B cell (primary cell): ENCODE data around the gene LRRN4CL. TPM values are rescaled to one million over a fixed set of nuclear protein-coding genes. Genes with fewer than 3 reads are reported as not detected.
"Not testable (repeated sequence)": the region's sequence is repeated elsewhere in the genome, so short reads cannot be mapped to it uniquely, and the experiment has no call there.

Experiments
- ATAC-seq: fragments of 200-7000 bp; cut with Tn5 transposase; one replicate; pipeline ENCODE4 v1.10.0; 2021; ENCODE audit warnings: low read depth, mild to moderate bottlenecking, moderate number of reproducible peaks, moderate library complexity
- CTCF ChIA-PET: fragments of 350-600 bp; sonication (Branson Sonifier 250); formaldehyde crosslinking; loops from one replicate; lab custom pipeline; 2021; ENCODE audit warnings: antibody characterized with exemption, inconsistent platforms; lab: Charles Lee
- POLR2A ChIA-PET: fragments of 350-600 bp; sonication (Branson Sonifier 250); formaldehyde crosslinking; loops from one replicate; lab custom pipeline; 2021; ENCODE audit warnings: antibody characterized with exemption; lab: Charles Lee
- DNase-seq: peaks from one replicate; pipeline ENCODE4 v3.0.0; 2013
- H2AFZ ChIP-seq: 2 replicates; pipeline ENCODE4 v1.6.1; 2012; ENCODE audit warnings: mild to moderate bottlenecking, low read depth, low read length; ENCODE audit not compliant: insufficient read depth, poor library complexity, severe bottlenecking
- H3K27ac ChIP-seq, 2 donors: 1 replicate in 1 of 2; 2 replicates in 1 of 2; pipeline ENCODE4 v1.5.1; 2012 to 2013; ENCODE audit warnings: low read length in 2 of 2, mild to moderate bottlenecking in 2 of 2, moderate library complexity in 1 of 2
- H3K27me3 ChIP-seq, 4 experiments: fragments of 200-600 bp in 1 of 4; sonication (generic) in 1 of 4; replicated peaks in 1 of 4; 1 replicate in 2 of 4; 2 replicates in 2 of 4; pipeline versions ENCODE4 v1.6.1 to v1.7.0; 2013 to 2016; ENCODE audit warnings: low read length in 3 of 4, mild to moderate bottlenecking in 2 of 4, mixed read lengths in 1 of 4, moderate library complexity in 1 of 4; ENCODE audit not compliant: insufficient read depth in 4 of 4, control insufficient read depth in 3 of 4; ENCODE audit errors: control extremely low read depth in 1 of 4
- H3K36me3 ChIP-seq, 2 experiments: replicated peaks in 1 of 2; 1 replicate in 1 of 2; 2 replicates in 1 of 2; pipeline versions ENCODE4 v1.6.1 to v1.7.1; 2013; ENCODE audit warnings: low read length in 1 of 2; ENCODE audit not compliant: insufficient read depth in 2 of 2, control insufficient read depth in 1 of 2; ENCODE audit errors: control extremely low read depth in 1 of 2, extremely low read depth in 1 of 2
- H3K4me1 ChIP-seq, 2 donors: fragments of 200-600 bp in 1 of 2; sonication (generic) in 1 of 2; 1 replicate in 1 of 2; 2 replicates in 1 of 2; pipeline versions ENCODE4 v1.5.1 to v1.6.1; 2013 to 2017; ENCODE audit warnings: low read length in 2 of 2; ENCODE audit not compliant: control insufficient read depth in 2 of 2, insufficient read depth in 2 of 2
- H3K4me2 ChIP-seq: replicated peaks from 2 replicates; pipeline ENCODE3; 2012; ENCODE audit warnings: mild to moderate bottlenecking, low read depth, low read length; ENCODE audit not compliant: poor library complexity, severe bottlenecking
- H3K4me3 ChIP-seq, 5 experiments: fragments of 200-600 bp in 1 of 5; sonication (generic) in 1 of 5; 1 replicate in 3 of 5; 2 replicates in 2 of 5; pipeline versions ENCODE4 v1.5.1 to v1.7.0; 2011 to 2016; ENCODE audit warnings: low read length in 4 of 5, mild to moderate bottlenecking in 4 of 5, low read depth in 2 of 5, control low read depth in 1 of 5, moderate library complexity in 1 of 5; ENCODE audit not compliant: insufficient read depth in 1 of 5; ENCODE audit errors: control extremely low read depth in 1 of 5, extremely low read depth in 1 of 5
- H3K79me2 ChIP-seq: fragments of 200-600 bp; sonication (generic); one replicate; pipeline ENCODE4 v1.6.0; 2016; ENCODE audit warnings: low read length; ENCODE audit not compliant: control insufficient read depth, insufficient read depth
- H3K9ac ChIP-seq: fragments of 200-600 bp; sonication (generic); 2 replicates; pipeline ENCODE4 v1.6.1; 2017; ENCODE audit warnings: mild to moderate bottlenecking, low read length, moderate library complexity
- H3K9me3 ChIP-seq, 3 donors: one replicate each; pipeline versions ENCODE4 v1.6.1 to v1.7.1; 2013; ENCODE audit warnings: low read length in 2 of 3; ENCODE audit not compliant: control insufficient read depth in 2 of 3, insufficient read depth in 1 of 3; ENCODE audit errors: control extremely low read depth in 1 of 3
- H4K20me1 ChIP-seq: 2 replicates; pipeline ENCODE4 v1.6.0; 2012; ENCODE audit warnings: mild to moderate bottlenecking, low read length; ENCODE audit not compliant: insufficient read depth, control insufficient read depth, poor library complexity, severe bottlenecking
- H3K27ac Mint-ChIP-seq: one replicate; pipeline ENCODE4 v1.8.0; 2021; ENCODE audit warnings: mixed read lengths
- H3K27me3 Mint-ChIP-seq: one replicate; pipeline ENCODE4 v1.8.0; 2021; ENCODE audit warnings: mixed read lengths
- H3K4me1 Mint-ChIP-seq: one replicate; pipeline ENCODE4 v1.8.0; 2021; ENCODE audit warnings: mixed read lengths
- H3K4me3 Mint-ChIP-seq: one replicate; pipeline ENCODE4 v1.8.0; 2021; ENCODE audit warnings: mixed read lengths
- H3K9me3 Mint-ChIP-seq: one replicate; pipeline ENCODE4 v1.8.0; 2022; ENCODE audit warnings: mixed read lengths; ENCODE audit not compliant: insufficient read depth
- CTCF ChIP-seq: fragments of 200-600 bp; IDR thresholded peaks from one replicate; pipeline ENCODE4 v1.8.0; 2022; ENCODE audit warnings: antibody characterized with exemption, mild to moderate bottlenecking
- WGBS: methylation state at CpG from one replicate; pipeline ENCODE4 v1.1.5; 2013; ENCODE audit warnings: missing lambda C conversion rate; ENCODE audit not compliant: insufficient coverage; 5-methylcytosine and 5-hydroxymethylcytosine counted together
- intact Hi-C: fragments of 100-400 bp; cut with micrococcal nuclease; formaldehyde crosslinking; loops from one replicate; pipeline ENCODE4 v1.10.0; 2022
- polyA plus RNA-seq: library from polyadenylated mRNA; depleted of rRNA; stranded (reverse); fragments of >200 nt; gene quantifications from 2 replicates; pipeline ENCODE4 v1.2.3, GENCODE V29; 2012
- total RNA-seq, 2 donors: library from RNA; stranded (reverse); fragments of 120-200 nt in 1 of 2; gene quantifications; 1 replicate in 1 of 2; 2 replicates in 1 of 2; pipeline versions ENCODE4 v1.2.3 to v1.2.4, GENCODE V29; 2013 to 2022

LRRN4CL gene
- total and polyA plus RNA-seq, 2 donors (not counting 1 experiment from before 2014, with no cell fraction given), result 0.03 to 0.25 TPM

GRCh38 chr11:62693624-62694023 lies 4.3 kb upstream of the LRRN4CL start:
- DNase-seq, H4K20me1 ChIP-seq, H3K9me3 ChIP-seq, H3K27me3 ChIP-seq, H2AFZ ChIP-seq, H3K27me3 Mint-ChIP-seq, H3K79me2 ChIP-seq, H3K4me1 Mint-ChIP-seq, H3K4me3 Mint-ChIP-seq, H3K4me1 ChIP-seq, H3K27ac Mint-ChIP-seq, H3K27ac ChIP-seq, H3K9me3 Mint-ChIP-seq, H3K9ac ChIP-seq, ATAC-seq, H3K4me3 ChIP-seq, H3K4me2 ChIP-seq: not testable (repeated sequence)
- peaks cover 0 to 18% of the 10 kb centered on the region in 2 experiments for H3K36me3 ChIP-seq
- WGBS, result no CpG with 5 or more reads among the region's 4 CpGs
- ChIA-PET CTCF (interaction anchor here (0.6 to 5.3 kb wide), 24 partner anchors 8 to 312 kb away, joined by 3 to 41 read pairs (median 4); partner anchors contain the start of genes BSCL2, C11orf98, CSKMT and LBHD1), POLR2A (interaction anchor here (0.7 to 1.4 kb wide), 2 partner anchors 12 to 34 kb away, joined by 4 to 5 read pairs; partner anchors contain the start of gene HNRNPUL2)
- intact Hi-C loops, result loop anchor here (1.0 kb wide), 5 partner anchors 14 to 313 kb away; partner anchors contain the start of gene UBXN1

- Histone ChIP-seq H3K79me2 (no peaks in the 10 kb centered on the region), H3K4me2 (no peak overlapping the region), H3K4me3 (no peak overlapping the region), H3K9ac (no peak overlapping the region), H2AFZ (no peak overlapping the region), H3K27me3 (peaks cover 0 to 17% (median 6%) of the 10 kb centered on the region in 4 experiments), H4K20me1 (no peaks in the 10 kb centered on the region), H3K27ac (no peak overlapping the region), H3K9me3 (no peaks in the 10 kb centered on the region), H3K4me1 (peaks cover 3 to 4% of the 10 kb centered on the region in 2 donors), H3K36me3 (peaks cover 0 to 18% of the 10 kb centered on the region in 2 experiments)
- intact Hi-C loops, result no loop called here
- Mint-ChIP-seq H3K27me3 (peaks cover 4% of the 10 kb centered on the region), H3K4me3 (no peak overlapping the region), H3K27ac (no peak overlapping the region), H3K9me3 (no peaks in the 10 kb centered on the region), H3K4me1 (no peaks in the 10 kb centered on the region)
- ChIA-PET POLR2A (no interaction called here), CTCF (interaction anchor here (1.6 kb wide), 1 partner anchor 15 kb away, joined by 3 read pairs; no protein-coding TSS in a partner anchor)
- DNase-seq (no peak), ATAC-seq (no peak)
- no peak for TF ChIP-seq CTCF
- no CpG with 5 or more reads among the region's 1 CpG for WGBS
These were observed 839 bp downstream of the LRRN4CL start for GRCh38 chr11:62688491-62688890.
